Measurements from ENCODE around the gene SCGB3A2. TPM values are rescaled to one million over a fixed set of nuclear protein-coding genes. Genes with fewer than 3 reads are reported as not detected.
A peak's percentile ranks its signal among the peaks of the same experiment; 100 is the strongest.
"Not testable (repeated sequence)": the region's sequence is repeated elsewhere in the genome, so short reads cannot be mapped to it uniquely, and the experiment has no call there.

The SCGB3A2 gene
- polyA plus RNA-seq, 4 donors: 0.97 to 2.2 TPM; not detected in 2

DNA sequence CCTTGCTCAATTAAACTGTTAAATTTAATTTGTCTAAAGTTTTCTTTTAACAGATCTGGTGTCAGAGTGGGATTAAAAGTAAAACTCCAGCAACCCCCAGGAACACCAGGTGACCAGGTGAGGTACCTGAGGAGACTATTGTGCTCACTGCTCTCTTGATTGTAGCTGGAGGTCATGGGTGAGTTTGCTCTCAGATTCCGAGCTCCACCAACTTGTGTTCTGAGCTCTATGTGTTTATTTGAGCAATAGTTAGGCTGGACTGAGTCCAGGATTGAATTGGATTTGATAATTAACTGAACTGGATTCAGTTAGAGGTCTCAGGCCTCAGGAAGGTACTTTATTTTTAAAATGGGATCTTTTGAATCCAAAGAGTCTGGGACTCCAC is 17.9 kb upstream of the SCGB3A2 start:
- no peak for DNase-seq (ENCODE audit: low read depth in 4 of 4, low spot score in 3 of 4)

DNA sequence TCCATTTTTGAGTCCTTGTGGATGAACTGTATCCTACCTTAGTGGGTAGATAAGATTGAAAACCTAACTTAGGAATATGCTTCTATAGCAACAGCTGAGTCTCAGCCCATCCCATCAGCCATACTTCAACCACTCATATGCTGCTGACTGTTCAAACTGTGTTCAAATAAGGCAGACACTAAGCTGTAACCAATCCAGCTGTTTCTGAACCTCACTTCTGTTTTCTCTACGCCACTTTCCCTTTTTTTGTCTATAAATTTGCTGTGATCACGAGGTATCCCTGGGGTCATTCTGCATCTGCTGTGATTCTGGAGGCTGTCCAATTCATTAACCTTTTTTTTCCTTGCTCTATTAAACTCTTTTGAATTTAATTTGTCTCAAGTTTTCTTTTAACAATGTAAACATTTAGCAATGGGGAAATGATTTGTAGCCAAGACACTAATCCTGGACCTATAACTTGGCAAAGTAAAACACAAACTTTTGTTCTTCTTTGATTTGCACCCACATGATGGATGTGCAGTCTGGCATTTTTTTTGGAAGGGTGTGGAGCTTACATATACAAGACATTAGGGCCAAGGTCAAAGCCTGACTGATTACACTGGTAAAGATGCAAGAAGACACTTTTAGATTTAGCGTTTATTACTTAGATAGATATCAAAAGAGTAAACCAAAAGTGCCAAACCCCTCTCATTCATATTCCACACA is 14.9 kb upstream of the SCGB3A2 start:
- peak in 1 of 4 donors; percentile 10 for DNase-seq (ENCODE audit: low read depth in 4 of 4, low spot score in 3 of 4)

- DNase-seq (ENCODE audit: low read depth in 4 of 4, low spot score in 3 of 4): no peak
Observed at GRCh38 chr5:147869112-147869511, 9.4 kb upstream of the SCGB3A2 start.

DNA sequence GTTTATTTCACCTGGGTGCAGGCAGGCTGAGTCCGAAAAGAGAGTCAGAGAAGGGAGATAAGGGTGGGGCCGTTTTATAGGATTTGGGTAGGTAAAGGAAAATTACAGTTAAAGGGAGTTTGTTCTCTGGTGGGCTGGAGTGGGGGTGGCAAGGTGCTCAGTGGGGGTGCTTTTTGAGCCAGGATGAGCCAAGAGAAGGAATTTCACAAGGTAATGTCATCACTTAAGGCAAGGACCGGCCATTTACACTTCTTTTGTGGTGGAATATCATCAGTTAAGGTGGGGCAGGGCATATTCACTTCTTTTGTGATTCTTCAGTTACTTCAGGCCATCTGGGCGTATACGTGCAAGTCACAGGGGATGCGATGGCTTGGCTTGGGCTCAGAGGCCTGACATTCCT is 8.6 kb upstream of the SCGB3A2 start:
- DNase-seq (ENCODE audit: low read depth in 4 of 4, low spot score in 3 of 4): not testable (repeated sequence)

DNA sequence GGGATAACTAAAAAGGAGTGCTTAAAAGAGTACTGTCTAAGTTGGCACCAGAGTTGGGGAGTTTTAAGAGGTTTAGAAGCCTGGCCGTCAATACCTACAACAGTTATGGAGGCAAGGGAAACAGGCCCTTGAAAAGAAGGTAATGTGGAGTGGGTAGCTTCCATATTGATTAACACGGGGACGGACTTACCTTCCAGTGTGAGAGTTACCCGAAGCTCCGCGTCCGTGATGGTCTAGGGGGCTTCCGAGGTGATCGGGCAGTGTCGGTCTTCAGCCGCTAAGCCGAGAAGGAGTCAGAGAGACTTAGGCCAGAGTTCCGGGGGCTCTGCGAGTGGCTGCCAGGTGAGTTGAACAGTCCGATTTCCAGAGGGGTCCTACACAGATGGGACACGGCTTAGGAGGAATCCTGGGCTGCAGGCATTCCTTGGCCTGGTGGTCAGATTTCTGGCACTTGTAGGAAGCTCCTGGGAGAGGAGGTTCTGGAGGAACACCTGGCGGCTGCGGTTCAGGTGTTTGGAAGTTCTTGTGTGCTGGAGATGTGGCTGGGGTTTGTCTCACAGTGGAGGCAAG is 6.4 kb upstream of the SCGB3A2 start:
- not testable (repeated sequence) for DNase-seq (ENCODE audit: low read depth in 4 of 4, low spot score in 3 of 4)

GRCh38 chr5:147872744-147873435 is 5.6 kb upstream of the SCGB3A2 start:
- DNase-seq (ENCODE audit: low read depth in 4 of 4, low spot score in 3 of 4): not testable (repeated sequence)

- DNase-seq (ENCODE audit: low read depth in 4 of 4, low spot score in 3 of 4): not testable (repeated sequence)
Observed at GRCh38 chr5:147874118-147874875, 4.2 kb upstream of the SCGB3A2 start.

GRCh38 chr5:147874910-147875367 is 3.6 kb upstream of the SCGB3A2 start:
- no peak for DNase-seq (ENCODE audit: low read depth in 4 of 4, low spot score in 3 of 4)

DNA sequence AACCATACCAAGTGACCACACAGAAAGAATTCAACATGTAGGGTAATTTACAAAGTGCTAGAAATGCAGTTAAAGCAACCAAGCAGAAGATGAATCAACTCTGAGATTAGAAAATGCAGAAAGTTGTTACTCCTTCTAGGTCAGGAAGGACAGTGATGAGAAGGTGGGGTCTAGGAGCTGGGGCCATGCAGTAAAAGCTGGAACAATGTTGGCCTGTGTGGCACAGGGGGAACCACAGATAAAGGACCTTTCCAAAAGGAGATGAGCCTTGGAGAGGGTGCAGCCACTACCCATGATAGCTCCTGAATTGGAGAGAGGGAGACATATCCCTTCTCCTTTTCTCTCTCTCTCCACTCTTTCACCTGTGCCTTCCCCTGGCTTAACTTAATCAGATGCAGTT is 2.4 kb upstream of the SCGB3A2 start:
- no peak for DNase-seq (ENCODE audit: low read depth in 4 of 4, low spot score in 3 of 4)

GRCh38 chr5:147876626-147877025 is 1.9 kb upstream of the SCGB3A2 start:
- DNase-seq (ENCODE audit: low read depth in 4 of 4, low spot score in 3 of 4): no peak

DNA sequence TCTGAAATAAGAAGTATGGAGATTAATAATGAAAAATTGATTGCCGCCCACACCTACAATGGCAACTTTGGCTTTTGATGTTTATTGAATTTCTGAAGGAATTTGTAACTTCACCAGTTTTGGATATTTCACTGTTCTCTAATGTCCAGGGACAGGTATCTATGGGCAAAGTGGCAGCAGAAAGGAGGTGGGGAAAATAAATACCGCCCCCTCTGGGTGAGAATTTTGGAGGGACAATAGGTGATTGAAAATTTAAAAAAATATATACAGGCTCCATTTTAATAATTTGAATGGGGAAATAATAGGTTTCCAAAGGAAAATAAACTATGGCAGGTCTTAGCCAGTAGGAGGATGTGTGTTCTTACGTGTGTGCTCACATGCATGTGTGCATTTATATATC is 1.3 kb downstream of the SCGB3A2 start:
- DNase-seq (ENCODE audit: low read depth in 4 of 4, low spot score in 3 of 4): no peak

GRCh38 chr5:147880487-147880886 is 2.0 kb downstream of the SCGB3A2 start:
- no peak for DNase-seq (ENCODE audit: low read depth in 4 of 4, low spot score in 3 of 4)

DNA sequence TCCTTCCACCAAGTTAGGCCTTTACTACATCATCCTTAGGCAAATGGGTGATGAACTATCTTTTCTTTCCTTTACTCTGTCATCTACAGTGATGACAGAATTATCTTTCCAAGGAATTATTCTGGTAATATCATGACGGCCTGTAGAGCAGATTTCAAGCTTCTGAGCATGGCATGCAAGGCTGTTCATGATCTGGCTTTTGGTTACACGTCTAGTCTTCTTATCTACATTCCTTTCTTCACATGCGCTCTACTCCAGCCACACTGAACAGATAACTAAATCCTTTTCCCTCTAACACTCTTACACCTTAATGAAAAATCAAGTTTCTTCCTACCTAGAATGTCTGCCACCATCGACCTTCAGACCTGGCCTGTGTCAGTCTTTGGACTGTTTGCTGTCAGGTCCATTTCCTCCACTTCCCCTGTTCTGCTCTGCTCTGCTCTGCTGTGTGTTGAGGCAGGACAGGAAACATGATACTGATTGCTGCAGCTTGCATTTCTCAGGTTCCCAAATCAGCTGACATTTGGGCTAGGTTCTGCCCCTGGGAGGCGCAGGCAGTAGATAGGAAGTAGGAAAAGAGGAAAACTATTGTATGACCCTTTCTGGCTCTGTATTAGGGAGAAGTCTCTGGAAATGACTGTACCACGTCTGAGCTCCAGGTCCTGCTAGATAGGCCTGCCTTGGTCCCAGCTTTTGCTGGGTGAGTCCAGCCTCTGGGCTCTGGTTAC is 4.2 kb downstream of the SCGB3A2 start:
- DNase-seq (ENCODE audit: low read depth in 4 of 4, low spot score in 3 of 4): no peak

GRCh38 chr5:147887026-147887627 is 8.6 kb downstream of the SCGB3A2 start:
- no peak for DNase-seq (ENCODE audit: low read depth in 4 of 4, low spot score in 3 of 4)

DNA sequence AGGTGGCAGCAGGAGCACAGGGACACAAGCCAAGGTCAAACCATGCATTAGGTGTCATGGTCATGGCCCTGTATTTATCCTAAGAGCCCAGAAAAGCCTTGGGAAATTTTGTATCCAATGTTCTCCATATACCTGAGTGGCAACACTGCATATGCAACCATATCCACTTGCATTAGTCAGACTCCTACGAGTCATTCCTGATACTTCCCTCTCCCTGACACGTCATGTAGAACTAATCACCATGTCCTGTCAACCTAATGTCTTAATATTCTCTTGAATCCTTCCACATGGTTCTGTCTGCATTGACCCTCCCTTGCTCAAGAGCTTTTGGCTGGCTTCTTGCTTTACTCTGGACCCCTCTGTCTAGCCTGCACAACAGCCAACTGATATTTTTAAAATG is 9.4 kb downstream of the SCGB3A2 start:
- DNase-seq (ENCODE audit: low read depth in 4 of 4, low spot score in 3 of 4): no peak

DNA sequence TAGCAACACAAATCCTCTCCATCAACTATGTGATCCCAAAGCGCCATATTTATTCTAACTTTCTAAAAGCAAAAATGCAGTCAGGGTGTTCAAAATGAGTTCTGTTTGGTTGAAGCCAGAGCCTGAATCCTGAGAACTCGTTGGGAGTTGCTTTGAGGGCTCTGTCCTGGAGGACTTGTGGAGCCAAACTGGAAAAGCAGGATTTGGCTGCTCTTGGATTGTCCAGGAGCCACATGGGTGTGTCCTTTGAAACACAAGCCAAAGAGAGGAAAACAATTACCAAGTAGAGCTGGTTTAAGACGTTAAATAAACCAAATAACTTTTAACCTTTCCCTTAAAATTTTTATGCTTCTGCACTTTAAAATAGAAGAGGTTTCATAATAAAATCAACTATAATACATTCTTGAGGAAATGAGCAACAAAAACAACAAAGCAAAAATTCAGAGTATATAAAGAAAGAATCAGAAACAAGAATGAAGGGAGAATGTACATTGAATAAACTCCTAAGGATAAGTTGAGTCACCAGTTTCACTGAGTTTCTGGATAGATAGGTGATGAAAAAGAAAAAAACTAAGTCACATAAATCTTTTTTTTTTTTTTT is 14.3 kb downstream of the SCGB3A2 start:
- DNase-seq (ENCODE audit: low read depth in 4 of 4, low spot score in 3 of 4): no peak

GRCh38 chr5:147893820-147894219 is 15.3 kb downstream of the SCGB3A2 start:
- DNase-seq (ENCODE audit: low read depth in 4 of 4, low spot score in 3 of 4): no peak

DNA sequence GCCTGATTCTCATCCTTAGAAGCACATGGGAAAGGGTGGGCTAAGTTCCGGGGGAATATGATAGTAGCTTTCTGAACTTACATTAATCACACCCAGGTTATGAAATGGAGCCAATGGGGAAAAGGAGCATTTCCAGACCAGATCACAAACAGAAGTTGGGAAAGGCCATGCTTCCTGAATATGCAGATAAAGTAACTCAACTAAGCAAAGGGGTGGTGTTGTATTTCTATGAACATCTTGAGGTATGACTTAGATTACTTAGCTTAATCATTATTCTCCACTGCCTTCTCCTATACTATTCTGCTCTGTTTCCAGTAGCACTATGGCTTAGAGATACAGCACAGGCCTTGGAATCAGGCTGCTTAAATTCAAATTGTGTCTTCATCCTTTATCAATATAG is 17.4 kb downstream of the SCGB3A2 start:
- DNase-seq (ENCODE audit: low read depth in 4 of 4, low spot score in 3 of 4): no peak

- no peak for DNase-seq (ENCODE audit: low read depth in 4 of 4, low spot score in 3 of 4)
Observed at GRCh38 chr5:147898875-147899401, 20.4 kb downstream of the SCGB3A2 start.
